ENCODE results near the gene GATB.

- TF ChIP-seq POLR2A (IDR thresholded peaks at IDR 0.05) = no peak
- no peak for TF ChIP-seq CTCF (IDR thresholded peaks at IDR 0.05)
These were observed 73.7 kb downstream of the GATB start for GRCh38 chr4:151687021-151687640.
